ENCODE measurements around the gene NDUFS1.
"Not testable (repeated sequence)": the region's sequence is repeated elsewhere in the genome, so short reads cannot be mapped to it uniquely, and the experiment has no call there.

DNA sequence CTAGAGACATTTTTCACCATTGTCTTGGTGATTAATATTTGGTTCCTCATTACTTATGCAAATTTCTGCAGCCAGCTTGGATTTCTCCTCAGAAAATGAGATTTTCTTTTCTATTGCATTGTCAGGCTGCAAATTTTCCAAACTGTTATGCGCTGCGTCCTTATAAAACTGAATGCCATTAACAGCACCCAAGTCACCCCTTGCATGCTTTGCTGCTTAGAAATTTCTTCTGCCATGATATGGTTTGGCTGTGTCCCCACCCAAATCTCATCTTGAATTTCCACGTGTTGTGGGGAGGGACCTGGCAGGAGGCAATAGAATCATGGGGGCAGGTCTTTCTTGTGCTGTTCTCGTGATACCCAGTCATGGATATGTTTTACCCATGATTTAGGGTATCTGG lies 9.0 kb upstream of the NDUFS1 start:
- TF ChIP-seq, protein P1, sequence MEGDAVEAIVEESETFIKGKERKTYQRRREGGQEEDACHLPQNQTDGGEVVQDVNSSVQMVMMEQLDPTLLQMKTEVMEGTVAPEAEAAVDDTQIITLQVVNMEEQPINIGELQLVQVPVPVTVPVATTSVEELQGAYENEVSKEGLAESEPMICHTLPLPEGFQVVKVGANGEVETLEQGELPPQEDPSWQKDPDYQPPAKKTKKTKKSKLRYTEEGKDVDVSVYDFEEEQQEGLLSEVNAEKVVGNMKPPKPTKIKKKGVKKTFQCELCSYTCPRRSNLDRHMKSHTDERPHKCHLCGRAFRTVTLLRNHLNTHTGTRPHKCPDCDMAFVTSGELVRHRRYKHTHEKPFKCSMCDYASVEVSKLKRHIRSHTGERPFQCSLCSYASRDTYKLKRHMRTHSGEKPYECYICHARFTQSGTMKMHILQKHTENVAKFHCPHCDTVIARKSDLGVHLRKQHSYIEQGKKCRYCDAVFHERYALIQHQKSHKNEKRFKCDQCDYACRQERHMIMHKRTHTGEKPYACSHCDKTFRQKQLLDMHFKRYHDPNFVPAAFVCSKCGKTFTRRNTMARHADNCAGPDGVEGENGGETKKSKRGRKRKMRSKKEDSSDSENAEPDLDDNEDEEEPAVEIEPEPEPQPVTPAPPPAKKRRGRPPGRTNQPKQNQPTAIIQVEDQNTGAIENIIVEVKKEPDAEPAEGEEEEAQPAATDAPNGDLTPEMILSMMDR (IDR thresholded peaks at IDR 0.05) = not testable (repeated sequence)
- not testable (repeated sequence) for TF ChIP-seq POLR2A (IDR thresholded peaks at IDR 0.05)

Measured in right lobe of liver (tissue), 4 donors.